ENCODE data around the gene LHPP. TPM values are rescaled to one million over a fixed set of nuclear protein-coding genes. Genes with fewer than 3 reads are reported as not detected.
A peak's percentile ranks its signal among the peaks of the same experiment; 100 is the strongest.

LHPP gene
- total and polyA plus RNA-seq, 10 of the 15 experiments (the other 5 are each of a cell fraction or from before 2014, with no cell fraction given): 0.79 to 9.8 (median 6.7) TPM

- FAIRE-seq (no peak), ATAC-seq (peak; percentile 38), DNase-seq (ENCODE audit: low read depth, low spot score) (no peak)
- RAD21 ChIA-PET (ENCODE audit: unreplicated experiment): interaction anchor here (3.7 kb wide), 1 partner anchor 153 kb away, joined by 10 read pairs; no protein-coding TSS in a partner anchor
- SMC1A ChIA-PET (ENCODE audit: uncharacterized antibody, unreplicated experiment): no interaction called here
- in situ Hi-C loops (cut with MboI): no loop called here
- 65% methylated on average over 15 of the region's 15 CpGs for WGBS (ENCODE audit: insufficient coverage, insufficient replicate concordance, low lambda C conversion rate, missing lambda C conversion rate)
- Histone ChIP-seq H3K4me3 (no peak overlapping the region), H3K27me3 (replicated peaks in 1 of 2; ENCODE audit: control insufficient read depth in 2 of 2, insufficient read depth in 2 of 2, low read length in 1 of 2) (no peaks in the 10 kb centered on the region; a peak in 1 of 4 replicates), H4K20me1 (ENCODE audit: control insufficient read depth, insufficient read depth) (no peaks in the 10 kb centered on the region), H3K9me3 (replicated peaks; ENCODE audit: control insufficient read depth, insufficient read depth, low read length) (no peaks in the 10 kb centered on the region; the same call in 1 of the 3 replicates), H3K4me1 (ENCODE audit: control insufficient read depth, insufficient read depth, low read length) (peaks cover 10% of the 10 kb centered on the region), H3K4me2 (ENCODE audit: control insufficient read depth, insufficient read depth) (no peak overlapping the region), H2AFZ (ENCODE audit: control insufficient read depth, low read depth, low read length) (no peak overlapping the region), H3K9ac (ENCODE audit: control insufficient read depth, insufficient read depth, low read length) (no peak overlapping the region), H3K27ac (ENCODE audit: control insufficient read depth, insufficient read depth) (no peak overlapping the region), H3K36me3 (ENCODE audit: control insufficient read depth in 2 of 2, insufficient read depth in 2 of 2, low read length in 1 of 2) (no peaks in the 10 kb centered on the region), H3K79me2 (ENCODE audit: control insufficient read depth, insufficient read depth, low read length) (no peaks in the 10 kb centered on the region)
- BruUV-seq (replicated peaks): no TSS peak
- POLR2A ChIA-PET: no interaction called here
- intact Hi-C loops (cut with micrococcal nuclease; ENCODE audit: unreplicated experiment): no loop called here
- no peak for TF ChIP-seq ZNF384 (IDR thresholded peaks at IDR 0.05; ENCODE audit: borderline replicate concordance, low read depth, low read length)
- TF ChIP-seq EED (IDR thresholded peaks at IDR 0.05; ENCODE audit: low read depth): 0 out of 2 replicates have a peak, but pooled peaks have one; percentile 26
- TF ChIP-seq SUPT20H (IDR thresholded peaks at IDR 0.05; ENCODE audit: borderline replicate concordance, control insufficient read depth, low read depth, low read length): no peak
- no peak; the same call in 1 of the 2 replicates for TF ChIP-seq IKZF1 (conservative IDR thresholded peaks at IDR 0.05)
- CTCF ChIA-PET: no interaction called here
Measured at GRCh38 chr10:124588736-124589490, 127.3 kb downstream of the LHPP start.

- RAD21 ChIA-PET (ENCODE audit: unreplicated experiment): interaction anchor here (3.7 kb wide), 1 partner anchor 152 kb away, joined by 10 read pairs; no protein-coding TSS in a partner anchor
- Histone ChIP-seq H3K4me1 (ENCODE audit: control insufficient read depth, insufficient read depth, low read length) (peaks cover 10% of the 10 kb centered on the region), H3K4me3 (no peak overlapping the region), H3K79me2 (ENCODE audit: control insufficient read depth, insufficient read depth, low read length) (no peaks in the 10 kb centered on the region), H3K4me2 (ENCODE audit: control insufficient read depth, insufficient read depth) (no peak overlapping the region), H2AFZ (ENCODE audit: control insufficient read depth, low read depth, low read length) (no peak overlapping the region), H3K27ac (ENCODE audit: control insufficient read depth, insufficient read depth) (no peak overlapping the region), H3K9me3 (replicated peaks; ENCODE audit: control insufficient read depth, insufficient read depth, low read length) (no peaks in the 10 kb centered on the region; the same call in 1 of the 3 replicates), H4K20me1 (ENCODE audit: control insufficient read depth, insufficient read depth) (no peaks in the 10 kb centered on the region), H3K36me3 (ENCODE audit: control insufficient read depth in 2 of 2, insufficient read depth in 2 of 2, low read length in 1 of 2) (no peaks in the 10 kb centered on the region), H3K27me3 (replicated peaks in 1 of 2; ENCODE audit: control insufficient read depth in 2 of 2, insufficient read depth in 2 of 2, low read length in 1 of 2) (no peaks in the 10 kb centered on the region; a peak in 1 of 4 replicates), H3K9ac (ENCODE audit: control insufficient read depth, insufficient read depth, low read length) (no peak overlapping the region)
- ATAC-seq: no peak
- in situ Hi-C loops (cut with MboI): no loop called here
- intact Hi-C loops (cut with micrococcal nuclease; ENCODE audit: unreplicated experiment): no loop called here
- WGBS (ENCODE audit: insufficient coverage, insufficient replicate concordance, low lambda C conversion rate, missing lambda C conversion rate): 74% methylated on average over 24 of the region's 24 CpGs
- no peak for FAIRE-seq
- POLR2A ChIA-PET: no interaction called here
- CTCF ChIA-PET: no interaction called here
- no peak for DNase-seq (ENCODE audit: low read depth, low spot score)
- no TSS peak for BruUV-seq (replicated peaks)
- SMC1A ChIA-PET (ENCODE audit: uncharacterized antibody, unreplicated experiment): no interaction called here
- TF ChIP-seq ATF3 (IDR thresholded peaks at IDR 0.05; ENCODE audit: borderline replicate concordance, extremely low read depth, low read depth, low read length) (no peak), NR2F1 (conservative IDR thresholded peaks at IDR 0.05) (no peak), SREBF2 (IDR thresholded peaks at IDR 0.05; ENCODE audit: low read length) (no peak), TARDBP (IDR thresholded peaks at IDR 0.05; ENCODE audit: borderline replicate concordance) (no peak), ATF2 (IDR thresholded peaks at IDR 0.05; ENCODE audit: low read length) (no peak), WRNIP1 (IDR thresholded peaks at IDR 0.05; ENCODE audit: borderline replicate concordance, low read depth, low read length) (no peak), RAD21 (IDR thresholded peaks at IDR 0.05; ENCODE audit: insufficient read depth, low read depth, low read length) (no peak), SIN3A (IDR thresholded peaks at IDR 0.05; ENCODE audit: low read depth, low read length) (no peak)
Measured at GRCh38 chr10:124589491-124590041, 127.9 kb downstream of the LHPP start.
